ENCODE results near the gene PLEKHB2. TPM values are rescaled to one million over a fixed set of nuclear protein-coding genes. Genes with fewer than 3 reads are reported as not detected.
"Not testable (repeated sequence)": the region's sequence is repeated elsewhere in the genome, so short reads cannot be mapped to it uniquely, and the experiment has no call there.

The PLEKHB2 gene
- total RNA-seq, 1 donor from 2014 or later: 57.7 TPM

DNA sequence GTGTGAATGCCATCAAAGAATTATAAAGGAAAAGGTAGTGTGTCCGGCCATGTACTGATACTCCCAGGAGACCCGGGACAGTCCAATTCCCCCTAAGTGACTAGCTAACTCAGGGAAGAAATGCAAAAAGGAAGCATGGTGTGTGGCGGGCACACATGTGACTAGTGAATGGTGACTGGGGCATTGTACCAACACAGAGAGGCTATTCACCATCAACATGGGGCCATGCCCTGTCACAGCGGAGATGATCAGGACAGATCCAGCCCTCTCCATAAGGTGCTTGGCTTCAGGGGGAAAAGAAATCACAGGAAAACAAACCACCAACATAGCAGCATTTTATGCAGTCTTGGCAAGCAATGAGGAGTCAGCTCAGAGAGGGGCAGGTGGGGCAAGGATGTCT lies 46.2 kb upstream of the PLEKHB2 start:
- Mint-ChIP-seq H3K4me3 (ENCODE audit: unreplicated experiment) (no peak overlapping the region), H3K36me3 (ENCODE audit: low read depth) (peaks cover 16% of the 10 kb centered on the region), H3K27ac (ENCODE audit: unreplicated experiment) (no peak overlapping the region), H3K27me3 (ENCODE audit: low read depth) (no peaks in the 10 kb centered on the region), H3K4me1 (ENCODE audit: low read depth) (peaks cover 47% of the 10 kb centered on the region), H3K9me3 (ENCODE audit: low read depth) (no peaks in the 10 kb centered on the region)
- DNase-seq (ENCODE audit: low spot score): no peak
- TF ChIP-seq, protein P1, sequence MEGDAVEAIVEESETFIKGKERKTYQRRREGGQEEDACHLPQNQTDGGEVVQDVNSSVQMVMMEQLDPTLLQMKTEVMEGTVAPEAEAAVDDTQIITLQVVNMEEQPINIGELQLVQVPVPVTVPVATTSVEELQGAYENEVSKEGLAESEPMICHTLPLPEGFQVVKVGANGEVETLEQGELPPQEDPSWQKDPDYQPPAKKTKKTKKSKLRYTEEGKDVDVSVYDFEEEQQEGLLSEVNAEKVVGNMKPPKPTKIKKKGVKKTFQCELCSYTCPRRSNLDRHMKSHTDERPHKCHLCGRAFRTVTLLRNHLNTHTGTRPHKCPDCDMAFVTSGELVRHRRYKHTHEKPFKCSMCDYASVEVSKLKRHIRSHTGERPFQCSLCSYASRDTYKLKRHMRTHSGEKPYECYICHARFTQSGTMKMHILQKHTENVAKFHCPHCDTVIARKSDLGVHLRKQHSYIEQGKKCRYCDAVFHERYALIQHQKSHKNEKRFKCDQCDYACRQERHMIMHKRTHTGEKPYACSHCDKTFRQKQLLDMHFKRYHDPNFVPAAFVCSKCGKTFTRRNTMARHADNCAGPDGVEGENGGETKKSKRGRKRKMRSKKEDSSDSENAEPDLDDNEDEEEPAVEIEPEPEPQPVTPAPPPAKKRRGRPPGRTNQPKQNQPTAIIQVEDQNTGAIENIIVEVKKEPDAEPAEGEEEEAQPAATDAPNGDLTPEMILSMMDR (IDR thresholded peaks at IDR 0.05): no peak

DNA sequence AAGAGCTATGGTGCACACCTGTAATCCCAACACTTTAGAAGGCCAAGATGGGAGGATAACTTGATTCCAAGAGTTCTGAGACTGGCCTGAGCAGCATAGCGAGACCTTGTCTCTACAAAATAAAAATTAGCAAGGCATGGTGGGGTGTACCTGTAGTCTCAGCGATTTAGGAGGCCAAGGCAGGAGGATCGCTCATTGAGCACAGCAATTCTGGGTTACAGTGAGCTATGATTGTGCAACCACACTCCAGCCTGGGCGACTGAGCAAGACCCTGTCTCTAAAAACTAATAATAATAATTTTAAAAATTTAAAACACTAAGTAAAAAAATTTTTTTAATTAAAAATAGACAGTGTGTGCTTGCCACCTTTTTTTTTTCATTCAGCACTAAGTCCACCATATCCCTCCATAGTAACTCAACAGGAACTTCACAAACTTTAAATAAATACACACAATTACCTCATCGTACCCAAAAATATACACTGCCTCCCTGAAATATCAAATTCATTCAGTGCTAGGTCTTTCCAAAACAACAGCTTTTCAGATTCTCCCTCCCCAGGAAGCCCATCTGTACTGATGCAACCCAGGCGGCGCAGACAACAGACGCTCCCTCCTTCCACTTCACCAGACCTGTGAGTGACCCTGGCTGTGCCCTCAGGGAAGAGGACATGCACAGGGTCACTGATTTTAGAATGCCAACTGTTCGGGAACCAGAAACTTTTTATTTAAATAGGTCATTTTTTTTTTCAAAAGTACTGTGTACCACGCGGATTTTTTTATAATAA lies 41.4 kb upstream of the PLEKHB2 start:
- TF ChIP-seq, protein P1 (IDR thresholded peaks at IDR 0.05): no peak
- H3K27ac Mint-ChIP-seq (ENCODE audit: unreplicated experiment): peak overlapping the region; percentile 70
- H3K4me3 Mint-ChIP-seq (ENCODE audit: unreplicated experiment): no peak overlapping the region
- H3K4me1 Mint-ChIP-seq (ENCODE audit: low read depth): peaks cover 32% of the 10 kb centered on the region
- peaks cover 9% of the 10 kb centered on the region for H3K36me3 Mint-ChIP-seq (ENCODE audit: low read depth)
- H3K27me3 Mint-ChIP-seq (ENCODE audit: low read depth): no peaks in the 10 kb centered on the region
- no peaks in the 10 kb centered on the region for H3K9me3 Mint-ChIP-seq (ENCODE audit: low read depth)
- no peak for DNase-seq (ENCODE audit: low spot score)

DNA sequence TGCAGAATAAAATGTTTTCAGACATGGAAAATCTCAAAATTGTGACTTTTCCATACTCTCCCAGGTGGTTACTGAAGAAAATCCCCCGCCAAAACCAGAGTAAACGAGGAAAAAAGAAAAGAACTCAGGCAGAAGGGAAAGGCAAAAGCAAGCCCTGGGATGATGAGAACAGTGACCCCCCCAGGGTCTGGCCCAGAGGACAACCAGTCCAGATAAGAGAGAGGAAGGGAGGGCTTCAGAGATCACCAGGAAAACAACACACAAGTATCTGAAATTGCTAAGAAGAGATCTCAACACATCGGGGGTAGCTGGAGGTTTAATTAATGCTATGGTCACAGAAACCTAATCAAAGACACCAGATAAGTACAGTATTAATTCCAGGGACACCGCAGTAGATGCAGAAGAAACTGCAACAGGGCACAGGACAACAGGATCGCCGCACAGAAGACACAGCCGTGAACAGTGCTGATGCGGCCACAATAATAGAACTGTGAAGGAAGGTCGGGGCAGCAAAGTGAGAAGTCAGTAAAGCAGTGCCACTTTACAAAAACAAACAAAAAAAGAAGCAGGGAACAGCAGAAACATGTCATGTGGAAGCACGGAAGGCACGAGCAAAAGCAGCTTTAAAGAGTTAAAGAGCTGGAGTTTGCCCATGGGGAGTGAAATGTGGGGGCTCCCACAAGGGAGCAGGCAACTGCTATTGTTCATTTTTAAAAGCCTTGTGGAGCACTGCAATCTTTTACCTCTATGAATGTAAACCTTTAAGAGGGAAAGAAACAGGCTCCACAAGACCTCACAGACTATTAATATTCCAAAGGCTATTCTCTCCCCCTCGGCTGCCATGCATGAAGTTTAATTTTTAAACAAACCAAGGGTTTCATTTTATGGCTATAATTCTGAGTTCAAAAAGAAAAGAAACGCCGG lies 40.3 kb upstream of the PLEKHB2 start:
- DNase-seq (ENCODE audit: low spot score): no peak
- H3K27me3 Mint-ChIP-seq (ENCODE audit: low read depth): no peaks in the 10 kb centered on the region
- H3K9me3 Mint-ChIP-seq (ENCODE audit: low read depth): no peaks in the 10 kb centered on the region
- H3K4me1 Mint-ChIP-seq (ENCODE audit: low read depth): peaks cover 32% of the 10 kb centered on the region
- no peak overlapping the region for H3K4me3 Mint-ChIP-seq (ENCODE audit: unreplicated experiment)
- peak overlapping the region; percentile 9 for H3K27ac Mint-ChIP-seq (ENCODE audit: unreplicated experiment)
- peaks cover 9% of the 10 kb centered on the region for H3K36me3 Mint-ChIP-seq (ENCODE audit: low read depth)
- TF ChIP-seq, protein P1 (IDR thresholded peaks at IDR 0.05): no peak

DNA sequence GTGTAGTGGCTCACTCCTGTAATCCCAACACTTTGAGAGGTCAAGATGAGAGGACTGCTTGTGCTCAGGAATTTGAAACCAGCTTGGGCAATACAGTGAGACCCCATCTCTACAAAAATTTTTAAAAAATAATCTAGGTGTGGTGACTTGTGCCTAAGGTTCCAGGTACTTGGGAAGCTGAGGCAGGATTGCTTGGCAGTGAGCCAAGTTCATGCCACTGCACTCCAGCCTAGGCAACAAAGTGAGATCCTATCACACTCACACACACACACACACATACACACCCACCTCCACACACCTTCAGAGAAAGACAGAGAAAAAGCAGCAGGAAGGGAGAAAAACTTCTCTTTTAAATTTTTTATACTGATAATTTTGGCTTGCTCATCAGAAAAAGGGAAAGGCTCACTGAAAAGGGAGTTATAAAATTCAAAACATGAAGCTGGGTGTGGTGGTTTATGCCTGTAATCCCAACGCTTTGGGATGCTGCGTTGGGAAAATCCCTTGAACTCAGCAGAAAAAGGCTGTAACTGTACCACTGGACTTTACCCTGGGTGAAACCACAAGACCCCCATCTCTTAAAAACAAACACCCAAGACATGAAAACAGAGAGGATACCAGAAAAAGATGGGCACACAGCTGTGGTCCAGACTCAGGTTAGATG lies 37.5 kb upstream of the PLEKHB2 start:
- H3K27ac Mint-ChIP-seq (ENCODE audit: unreplicated experiment): no peak overlapping the region
- H3K4me1 Mint-ChIP-seq (ENCODE audit: low read depth): peaks cover 17% of the 10 kb centered on the region
- H3K27me3 Mint-ChIP-seq (ENCODE audit: low read depth): no peaks in the 10 kb centered on the region
- DNase-seq (ENCODE audit: low spot score): no peak
- H3K36me3 Mint-ChIP-seq (ENCODE audit: low read depth): peaks cover 21% of the 10 kb centered on the region
- H3K4me3 Mint-ChIP-seq (ENCODE audit: unreplicated experiment): no peak overlapping the region
- TF ChIP-seq, protein P1 (IDR thresholded peaks at IDR 0.05): no peak
- H3K9me3 Mint-ChIP-seq (ENCODE audit: low read depth): no peaks in the 10 kb centered on the region

DNA sequence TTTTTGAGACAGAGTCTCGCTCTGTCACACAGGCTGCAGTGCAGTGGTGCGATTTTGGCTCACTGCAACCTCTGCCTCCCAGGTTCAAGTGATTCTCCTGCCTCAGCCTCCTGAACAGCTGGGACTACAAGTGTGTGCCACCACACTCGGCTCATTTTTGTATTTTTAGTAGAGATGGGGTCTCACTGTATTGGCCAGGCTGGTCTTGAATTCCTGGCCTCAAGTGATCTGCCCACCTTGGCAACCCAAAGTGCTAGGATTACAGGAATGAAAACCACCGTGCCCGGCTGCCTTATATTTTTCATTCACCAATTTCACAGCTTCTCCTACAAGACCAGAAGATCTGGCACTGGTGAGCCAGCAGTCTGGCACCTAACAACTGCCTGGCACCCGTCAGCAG lies 37.0 kb upstream of the PLEKHB2 start:
- not testable (repeated sequence) for H3K27me3 Mint-ChIP-seq (ENCODE audit: low read depth); H3K9me3 Mint-ChIP-seq (ENCODE audit: low read depth)
- H3K36me3 Mint-ChIP-seq (ENCODE audit: low read depth): peaks cover 21% of the 10 kb centered on the region

DNA sequence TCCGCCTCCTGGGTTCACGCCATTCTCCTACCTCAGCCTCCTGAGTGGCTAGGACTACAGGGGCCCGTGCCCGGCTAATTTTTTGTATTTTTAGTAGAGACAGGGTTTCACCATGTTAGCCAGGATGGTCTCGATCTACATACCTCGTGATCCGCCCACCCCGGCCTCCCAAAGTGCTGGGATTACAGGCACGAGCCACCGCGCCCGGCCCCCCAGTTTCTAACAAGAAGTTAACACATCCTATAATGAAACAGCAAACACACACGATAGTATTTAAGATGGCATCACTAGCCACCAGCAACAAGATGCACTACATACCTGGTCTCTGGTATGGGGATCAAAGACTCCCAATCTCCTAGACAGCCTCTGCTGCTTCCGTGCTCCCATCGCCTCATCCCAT lies 29.6 kb upstream of the PLEKHB2 start:
- H3K9me3 Mint-ChIP-seq (ENCODE audit: low read depth); DNase-seq (ENCODE audit: low spot score); H3K27me3 Mint-ChIP-seq (ENCODE audit: low read depth); H3K4me1 Mint-ChIP-seq (ENCODE audit: low read depth); H3K27ac Mint-ChIP-seq (ENCODE audit: unreplicated experiment); H3K4me3 Mint-ChIP-seq (ENCODE audit: unreplicated experiment): not testable (repeated sequence)
- H3K36me3 Mint-ChIP-seq (ENCODE audit: low read depth): peaks cover 37% of the 10 kb centered on the region

More for the DNA sequence above, 37.0 kb upstream of the PLEKHB2 start:
- H3K4me1 Mint-ChIP-seq (ENCODE audit: low read depth): peaks cover 17% of the 10 kb centered on the region
- DNase-seq (ENCODE audit: low spot score); H3K27ac Mint-ChIP-seq (ENCODE audit: unreplicated experiment); H3K4me3 Mint-ChIP-seq (ENCODE audit: unreplicated experiment): not testable (repeated sequence)

Measured in chondrocyte (in vitro differentiated cells).